SK-N-SH (cell line): ENCODE results near the gene SORBS2. TPM values are rescaled to one million over a fixed set of nuclear protein-coding genes. Genes with fewer than 3 reads are reported as not detected.
A peak's percentile ranks its signal among the peaks of the same experiment; 100 is the strongest.

ENCODE experiments used
- CTCF ChIA-PET: fragments of 300-600, 350-600 bp; formaldehyde crosslinking; extraction: SDS; loops from one replicate; lab custom pipeline; 2021; lab: Yijun Ruan, JAX
- POLR2A ChIA-PET: fragments of 350-600 bp; sonication (Branson Sonifier 250); formaldehyde crosslinking; extraction: SDS; loops from one replicate; lab custom pipeline; 2020; ENCODE audit warnings: antibody characterized with exemption, inconsistent platforms; lab: Yijun Ruan, JAX
- DNase-seq: peaks from one replicate; pipeline ENCODE4 v3.0.0; 2012
- H2AFZ ChIP-seq: fragments of 200-600 bp; sonication (generic); 2 replicates; pipeline ENCODE4 v1.8.1; 2016; ENCODE audit warnings: antibody characterized with exemption, mild to moderate bottlenecking, low read depth
- H3F3A ChIP-seq: fragments of 200-600 bp; sonication (generic); replicated peaks from 2 replicates; pipeline ENCODE3; 2016; ENCODE audit warnings: antibody characterized with exemption, mild to moderate bottlenecking; ENCODE audit not compliant: insufficient read depth
- H3K27ac ChIP-seq, 2 experiments: fragments of 200-500 bp in 1 of 2; fragments of 200-600 bp in 1 of 2; sonication (Bioruptor generic) in 1 of 2; sonication (generic), shearing (Covaris generic) in 1 of 2; 2 replicates each; pipeline versions ENCODE4 v1.5.1 to v1.6.1; 2014 to 2016; ENCODE audit warnings: low read depth in 2 of 2, inconsistent platforms in 1 of 2, low read length in 1 of 2, mild to moderate bottlenecking in 1 of 2, mixed read lengths in 1 of 2
- H3K27me3 ChIP-seq: fragments of 200-600 bp; sonication (generic), shearing (Covaris generic); 2 replicates; pipeline ENCODE4 v1.6.1; 2016; ENCODE audit warnings: mixed run types; ENCODE audit not compliant: insufficient read depth
- H3K36me3 ChIP-seq, 2 experiments: fragments of 200-500 bp in 1 of 2; fragments of 200-600 bp in 1 of 2; sonication (Bioruptor generic) in 1 of 2; sonication (generic) in 1 of 2; replicated peaks in 1 of 2; 2 replicates each; pipeline versions ENCODE3 to v1.5.1; 2014 to 2016; ENCODE audit warnings: low read length in 1 of 2, mild to moderate bottlenecking in 1 of 2; ENCODE audit not compliant: insufficient read depth in 2 of 2, control insufficient read depth in 1 of 2
- H3K4me1 ChIP-seq, 2 experiments: fragments of 200-500 bp in 1 of 2; fragments of 200-600 bp in 1 of 2; sonication (Bioruptor generic) in 1 of 2; sonication (generic), shearing (Covaris generic) in 1 of 2; 2 replicates each; pipeline versions ENCODE4 v1.5.1 to v1.6.1; 2014 to 2016; ENCODE audit warnings: low read depth in 1 of 2, low read length in 1 of 2, mixed run types in 1 of 2; ENCODE audit not compliant: insufficient read depth in 2 of 2, control insufficient read depth in 1 of 2
- H3K4me2 ChIP-seq: fragments of 200-600 bp; sonication (generic), shearing (Covaris generic); 2 replicates; pipeline ENCODE4 v1.6.1; 2017; ENCODE audit warnings: mixed run types
- H3K4me3 ChIP-seq, 2 experiments: fragments of 200-500 bp in 1 of 2; fragments of 200-600 bp in 1 of 2; sonication (Bioruptor generic) in 1 of 2; sonication (generic), shearing (Covaris generic) in 1 of 2; 2 replicates each; pipeline versions ENCODE4 v1.5.1 to v1.8.1; 2014 to 2016; ENCODE audit warnings: low read depth in 2 of 2, inconsistent platforms in 1 of 2, low read length in 1 of 2, mild to moderate bottlenecking in 1 of 2, mixed read lengths in 1 of 2, moderate library complexity in 1 of 2
- H3K79me2 ChIP-seq: fragments of 200-600 bp; sonication (generic); 2 replicates; pipeline ENCODE4 v1.8.1; 2017; ENCODE audit warnings: mild to moderate bottlenecking; ENCODE audit not compliant: insufficient read depth
- H3K9ac ChIP-seq: fragments of 200-600 bp; sonication (generic); 2 replicates; pipeline ENCODE4 v1.6.1; 2017; ENCODE audit warnings: mixed run types
- H3K9me2 ChIP-seq: fragments of 200-600 bp; sonication (generic); 2 replicates; pipeline ENCODE4 v1.6.1; 2017; ENCODE audit warnings: mixed run types
- H3K9me3 ChIP-seq: fragments of 200-600 bp; sonication (generic); 2 replicates; pipeline ENCODE4 v1.6.1; 2017; ENCODE audit warnings: mixed run types, mild to moderate bottlenecking, moderate library complexity
- H4K20me1 ChIP-seq: fragments of 200-600 bp; sonication (generic); 2 replicates; pipeline ENCODE4 v1.6.1; 2017; ENCODE audit warnings: mild to moderate bottlenecking, mixed run types; ENCODE audit not compliant: insufficient read depth
- ELF1 ChIP-seq: IDR thresholded peaks from 2 replicates; pipeline ENCODE4 v1.4.0; 2012
- EP300 ChIP-seq, 2 experiments: IDR thresholded peaks; 2 replicates each; pipeline versions ENCODE4 v1.4.0 to v1.6.1; 2012; ENCODE audit warnings: borderline replicate concordance in 1 of 2, low read depth in 1 of 2, low read length in 1 of 2
- FOSL2 ChIP-seq: IDR thresholded peaks from 2 replicates; pipeline ENCODE4 v1.4.0; 2012; ENCODE audit warnings: low read depth, mild to moderate bottlenecking, moderate library complexity, borderline replicate concordance
- FOXM1 ChIP-seq: IDR thresholded peaks from 2 replicates; pipeline ENCODE4 v1.4.0; 2012; ENCODE audit warnings: low read depth, mild to moderate bottlenecking
- JUND ChIP-seq: IDR thresholded peaks from 2 replicates; pipeline ENCODE4 v1.4.0; 2012
- RAD21 ChIP-seq: IDR thresholded peaks from 2 replicates; pipeline ENCODE4 v1.6.1; 2012; ENCODE audit warnings: mild to moderate bottlenecking, low read length
- SIN3A ChIP-seq: IDR thresholded peaks from 2 replicates; pipeline ENCODE4 v1.6.1; 2012; ENCODE audit warnings: low read depth, mild to moderate bottlenecking, low read length, moderate library complexity, borderline replicate concordance
- TCF12 ChIP-seq: IDR thresholded peaks from 2 replicates; pipeline ENCODE4 v1.4.0; 2012
- WGBS: methylation state at CpG from one replicate; pipeline ENCODE4 v1.1.6; 2017; ENCODE audit warnings: low lambda C conversion rate; 5-methylcytosine and 5-hydroxymethylcytosine counted together
- polyA plus RNA-seq, 3 experiments: library from polyadenylated mRNA; depleted of rRNA; stranded (reverse); fragments of >200 nt; gene quantifications; 2 replicates each; pipeline ENCODE4 v1.2.3, GENCODE V29; 2012
- TF ChIP-seq, protein P1 (sequence below): fragments of 150-350 bp; IDR thresholded peaks from 2 replicates; pipeline ENCODE4 v1.6.1; 2016; ENCODE audit warnings: mild to moderate bottlenecking, low read depth, low read length
- TF ChIP-seq, protein P2 (sequence below): fragments of 150-350 bp; IDR thresholded peaks from 2 replicates; pipeline ENCODE4 v1.6.1; 2017; ENCODE audit warnings: antibody characterized with exemption, low read length, low read depth, borderline replicate concordance
- TF ChIP-seq, protein P3 (sequence below): IDR thresholded peaks from 2 replicates; pipeline ENCODE4 v1.6.1; 2012; ENCODE audit warnings: mild to moderate bottlenecking, low read depth, low read length, moderate library complexity
- TF ChIP-seq, protein P4 (sequence below): fragments of 200-600 bp; sonication (generic); IDR thresholded peaks from 2 replicates; pipeline ENCODE4 v1.6.1; 2017; ENCODE audit warnings: antibody characterized with exemption, mild to moderate bottlenecking, moderate library complexity

The SORBS2 gene
- polyA plus RNA-seq, 1 of the 3 experiments (the other 2 are of a cell fraction): 2.5 TPM

DNA sequence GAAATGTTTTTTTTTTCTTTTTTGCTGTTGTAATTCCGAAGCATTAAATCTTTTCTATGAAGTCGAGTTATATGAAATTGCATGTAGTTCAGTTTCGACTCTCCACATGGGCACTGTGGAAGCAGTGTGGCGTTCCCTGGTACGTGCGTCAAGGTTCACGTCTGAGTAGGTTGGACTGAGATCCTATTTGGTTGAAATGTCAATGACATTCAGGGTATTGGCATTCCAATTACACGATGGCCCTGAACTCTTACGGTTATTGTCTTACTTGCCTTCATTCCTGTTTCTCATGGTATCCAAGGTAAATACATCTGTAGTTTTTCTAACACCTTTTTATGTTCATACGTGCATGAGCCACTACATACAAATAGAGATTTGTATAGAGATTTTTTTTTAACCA, 128.8 kb downstream of the SORBS2 start:
- Histone ChIP-seq H3K79me2 (no peaks in the 10 kb centered on the region), H3F3A (peaks cover 6% of the 10 kb centered on the region), H3K27ac (no peak overlapping the region), H2AFZ (no peak overlapping the region), H4K20me1 (no peaks in the 10 kb centered on the region), H3K27me3 (no peaks in the 10 kb centered on the region), H3K9me3 (no peaks in the 10 kb centered on the region), H3K36me3 (no peaks in the 10 kb centered on the region), H3K4me3 (no peak overlapping the region), H3K4me1 (peaks cover 0 to under 1% of the 10 kb centered on the region in 2 experiments; a peak in 2 of 4 replicates), H3K4me2 (no peak overlapping the region), H3K9me2 (no peaks in the 10 kb centered on the region), H3K9ac (no peak overlapping the region)
- WGBS: 84% methylated on average over 10 of the region's 10 CpGs
- POLR2A ChIA-PET: no interaction called here
- CTCF ChIA-PET: no interaction called here
- DNase-seq: no peak
- TF ChIP-seq EP300 (IDR thresholded peaks at IDR 0.05; ENCODE audit: borderline replicate concordance in 1 of 2, low read depth in 1 of 2, low read length in 1 of 2): no peak
- no peak for TF ChIP-seq RAD21
- TF ChIP-seq, protein P1, sequence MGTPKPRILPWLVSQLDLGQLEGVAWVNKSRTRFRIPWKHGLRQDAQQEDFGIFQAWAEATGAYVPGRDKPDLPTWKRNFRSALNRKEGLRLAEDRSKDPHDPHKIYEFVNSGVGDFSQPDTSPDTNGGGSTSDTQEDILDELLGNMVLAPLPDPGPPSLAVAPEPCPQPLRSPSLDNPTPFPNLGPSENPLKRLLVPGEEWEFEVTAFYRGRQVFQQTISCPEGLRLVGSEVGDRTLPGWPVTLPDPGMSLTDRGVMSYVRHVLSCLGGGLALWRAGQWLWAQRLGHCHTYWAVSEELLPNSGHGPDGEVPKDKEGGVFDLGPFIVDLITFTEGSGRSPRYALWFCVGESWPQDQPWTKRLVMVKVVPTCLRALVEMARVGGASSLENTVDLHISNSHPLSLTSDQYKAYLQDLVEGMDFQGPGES: no peak
- no peak for TF ChIP-seq JUND
- no peak for TF ChIP-seq ELF1
- TF ChIP-seq, protein P2, sequence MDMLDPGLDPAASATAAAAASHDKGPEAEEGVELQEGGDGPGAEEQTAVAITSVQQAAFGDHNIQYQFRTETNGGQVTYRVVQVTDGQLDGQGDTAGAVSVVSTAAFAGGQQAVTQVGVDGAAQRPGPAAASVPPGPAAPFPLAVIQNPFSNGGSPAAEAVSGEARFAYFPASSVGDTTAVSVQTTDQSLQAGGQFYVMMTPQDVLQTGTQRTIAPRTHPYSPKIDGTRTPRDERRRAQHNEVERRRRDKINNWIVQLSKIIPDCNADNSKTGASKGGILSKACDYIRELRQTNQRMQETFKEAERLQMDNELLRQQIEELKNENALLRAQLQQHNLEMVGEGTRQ: no peak
- TF ChIP-seq SIN3A: no peak
- TF ChIP-seq, protein P3, sequence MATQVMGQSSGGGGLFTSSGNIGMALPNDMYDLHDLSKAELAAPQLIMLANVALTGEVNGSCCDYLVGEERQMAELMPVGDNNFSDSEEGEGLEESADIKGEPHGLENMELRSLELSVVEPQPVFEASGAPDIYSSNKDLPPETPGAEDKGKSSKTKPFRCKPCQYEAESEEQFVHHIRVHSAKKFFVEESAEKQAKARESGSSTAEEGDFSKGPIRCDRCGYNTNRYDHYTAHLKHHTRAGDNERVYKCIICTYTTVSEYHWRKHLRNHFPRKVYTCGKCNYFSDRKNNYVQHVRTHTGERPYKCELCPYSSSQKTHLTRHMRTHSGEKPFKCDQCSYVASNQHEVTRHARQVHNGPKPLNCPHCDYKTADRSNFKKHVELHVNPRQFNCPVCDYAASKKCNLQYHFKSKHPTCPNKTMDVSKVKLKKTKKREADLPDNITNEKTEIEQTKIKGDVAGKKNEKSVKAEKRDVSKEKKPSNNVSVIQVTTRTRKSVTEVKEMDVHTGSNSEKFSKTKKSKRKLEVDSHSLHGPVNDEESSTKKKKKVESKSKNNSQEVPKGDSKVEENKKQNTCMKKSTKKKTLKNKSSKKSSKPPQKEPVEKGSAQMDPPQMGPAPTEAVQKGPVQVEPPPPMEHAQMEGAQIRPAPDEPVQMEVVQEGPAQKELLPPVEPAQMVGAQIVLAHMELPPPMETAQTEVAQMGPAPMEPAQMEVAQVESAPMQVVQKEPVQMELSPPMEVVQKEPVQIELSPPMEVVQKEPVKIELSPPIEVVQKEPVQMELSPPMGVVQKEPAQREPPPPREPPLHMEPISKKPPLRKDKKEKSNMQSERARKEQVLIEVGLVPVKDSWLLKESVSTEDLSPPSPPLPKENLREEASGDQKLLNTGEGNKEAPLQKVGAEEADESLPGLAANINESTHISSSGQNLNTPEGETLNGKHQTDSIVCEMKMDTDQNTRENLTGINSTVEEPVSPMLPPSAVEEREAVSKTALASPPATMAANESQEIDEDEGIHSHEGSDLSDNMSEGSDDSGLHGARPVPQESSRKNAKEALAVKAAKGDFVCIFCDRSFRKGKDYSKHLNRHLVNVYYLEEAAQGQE: no peak
- TF ChIP-seq, all 33 proteins: peak for 0

DNA sequence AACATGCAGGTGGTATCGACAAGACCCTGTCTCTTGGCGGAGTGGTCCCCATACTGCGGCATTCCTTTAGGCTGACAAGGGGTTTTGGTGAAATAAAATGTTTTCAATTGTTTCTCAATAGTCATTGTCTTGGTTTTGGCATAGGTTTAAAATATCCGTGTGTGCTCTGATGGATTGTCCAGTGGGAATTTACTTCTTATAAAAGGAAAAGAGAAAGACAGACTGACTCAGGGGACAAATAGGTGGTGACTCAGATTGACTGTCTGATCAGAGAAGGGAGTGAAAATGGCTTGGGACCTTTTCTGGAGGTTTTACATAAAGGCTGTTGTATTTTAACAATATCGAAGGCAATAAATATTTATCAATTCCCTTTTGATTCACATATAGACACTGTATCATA, 129.8 kb downstream of the SORBS2 start:
- peaks cover 6% of the 10 kb centered on the region for H3F3A ChIP-seq
- H3K36me3 ChIP-seq: no peaks in the 10 kb centered on the region
- H3K4me2 ChIP-seq: no peak overlapping the region
- H3K9ac ChIP-seq: no peak overlapping the region
- H2AFZ ChIP-seq: no peak overlapping the region
- H3K79me2 ChIP-seq: no peaks in the 10 kb centered on the region
- peak overlapping the region in 1 of 2 experiments; percentile 57; a peak in 2 of 4 replicates for H3K27ac ChIP-seq
- no peaks in the 10 kb centered on the region for H4K20me1 ChIP-seq
- H3K9me3 ChIP-seq: no peaks in the 10 kb centered on the region
- peaks cover 0 to 4% of the 10 kb centered on the region in 2 experiments; a peak in 2 of 4 replicates for H3K4me1 ChIP-seq
- ChIA-PET POLR2A (no interaction called here), CTCF (no interaction called here)
- 62% methylated on average over 5 of the region's 5 CpGs for WGBS
- no peak overlapping the region for H3K4me3 ChIP-seq
- no peaks in the 10 kb centered on the region for H3K27me3 ChIP-seq
- TF ChIP-seq, protein P4, sequence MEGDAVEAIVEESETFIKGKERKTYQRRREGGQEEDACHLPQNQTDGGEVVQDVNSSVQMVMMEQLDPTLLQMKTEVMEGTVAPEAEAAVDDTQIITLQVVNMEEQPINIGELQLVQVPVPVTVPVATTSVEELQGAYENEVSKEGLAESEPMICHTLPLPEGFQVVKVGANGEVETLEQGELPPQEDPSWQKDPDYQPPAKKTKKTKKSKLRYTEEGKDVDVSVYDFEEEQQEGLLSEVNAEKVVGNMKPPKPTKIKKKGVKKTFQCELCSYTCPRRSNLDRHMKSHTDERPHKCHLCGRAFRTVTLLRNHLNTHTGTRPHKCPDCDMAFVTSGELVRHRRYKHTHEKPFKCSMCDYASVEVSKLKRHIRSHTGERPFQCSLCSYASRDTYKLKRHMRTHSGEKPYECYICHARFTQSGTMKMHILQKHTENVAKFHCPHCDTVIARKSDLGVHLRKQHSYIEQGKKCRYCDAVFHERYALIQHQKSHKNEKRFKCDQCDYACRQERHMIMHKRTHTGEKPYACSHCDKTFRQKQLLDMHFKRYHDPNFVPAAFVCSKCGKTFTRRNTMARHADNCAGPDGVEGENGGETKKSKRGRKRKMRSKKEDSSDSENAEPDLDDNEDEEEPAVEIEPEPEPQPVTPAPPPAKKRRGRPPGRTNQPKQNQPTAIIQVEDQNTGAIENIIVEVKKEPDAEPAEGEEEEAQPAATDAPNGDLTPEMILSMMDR: no peak
- TF ChIP-seq FOSL2 (peak; percentile 47), FOXM1 (no peak), TCF12 (no peak)
- DNase-seq: no peak
- no peaks in the 10 kb centered on the region for H3K9me2 ChIP-seq
